ENCODE measurements around the gene EVPLL.
"Not testable (repeated sequence)": the region's sequence is repeated elsewhere in the genome, so short reads cannot be mapped to it uniquely, and the experiment has no call there.

GRCh38 chr17:18423015-18423414, 45.4 kb downstream of the EVPLL start:
- TF ChIP-seq HDGF (IDR thresholded peaks at IDR 0.05); TAF1 (IDR thresholded peaks at IDR 0.05; ENCODE audit: control insufficient read depth, extremely low read depth, insufficient read depth, low read length, severe bottlenecking); RHOXF2B (CRISPR knock-in tag; conservative IDR thresholded peaks at IDR 0.05); ZNF717 (CRISPR knock-in tag; IDR thresholded peaks at IDR 0.05); L3MBTL2 (IDR thresholded peaks at IDR 0.05); HNRNPUL1 (IDR thresholded peaks at IDR 0.05; ENCODE audit: low read length); ZC3H11A (IDR thresholded peaks at IDR 0.05; ENCODE audit: low read depth, low read length); POLR2B (IDR thresholded peaks at IDR 0.05; ENCODE audit: low read depth, partially characterized antibody); SP1 (CRISPR knock-in tag; IDR thresholded peaks at IDR 0.05); POLR2AphosphoS2 (IDR thresholded peaks at IDR 0.05; ENCODE audit: low read length); EHMT2 (IDR thresholded peaks at IDR 0.05); POLR2A (conservative IDR thresholded peaks at IDR 0.05); MAZ (CRISPR knock-in tag; conservative IDR thresholded peaks at IDR 0.05 in 1 of 2, IDR thresholded peaks at IDR 0.05 in 1 of 2): not testable (repeated sequence)
- TF ChIP-seq, protein P1, sequence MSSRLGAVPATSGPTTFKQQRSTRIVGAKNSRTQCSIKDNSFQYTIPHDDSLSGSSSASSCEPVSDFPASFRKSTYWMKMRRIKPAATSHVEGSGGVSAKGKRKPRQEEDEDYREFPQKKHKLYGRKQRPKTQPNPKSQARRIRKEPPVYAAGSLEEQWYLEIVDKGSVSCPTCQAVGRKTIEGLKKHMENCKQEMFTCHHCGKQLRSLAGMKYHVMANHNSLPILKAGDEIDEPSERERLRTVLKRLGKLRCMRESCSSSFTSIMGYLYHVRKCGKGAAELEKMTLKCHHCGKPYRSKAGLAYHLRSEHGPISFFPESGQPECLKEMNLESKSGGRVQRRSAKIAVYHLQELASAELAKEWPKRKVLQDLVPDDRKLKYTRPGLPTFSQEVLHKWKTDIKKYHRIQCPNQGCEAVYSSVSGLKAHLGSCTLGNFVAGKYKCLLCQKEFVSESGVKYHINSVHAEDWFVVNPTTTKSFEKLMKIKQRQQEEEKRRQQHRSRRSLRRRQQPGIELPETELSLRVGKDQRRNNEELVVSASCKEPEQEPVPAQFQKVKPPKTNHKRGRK (tag; IDR thresholded peaks at IDR 0.05), result not testable (repeated sequence)

Measured in K562 (cell line).